ENCODE data around the gene TUBAL3. TPM values are rescaled to one million over a fixed set of nuclear protein-coding genes. Genes with fewer than 3 reads are reported as not detected.

Gene TUBAL3
- total and polyA plus RNA-seq, 9 of the 15 experiments (the other 6 are each of a cell fraction or from before 2014, with no cell fraction given): 5.5 to 10.1 (median 6.9) TPM

- peaks cover 2% of the 10 kb centered on the region for H3K9me3 ChIP-seq (replicated peaks; ENCODE audit: control insufficient read depth, insufficient read depth, low read depth, low read length)
- in situ Hi-C loops (cut with MboI) (no loop called here), intact Hi-C loops (cut with micrococcal nuclease) (no loop called here)
- no peaks in the 10 kb centered on the region for H4K20me1 ChIP-seq (replicated peaks; ENCODE audit: control insufficient read depth, insufficient read depth, low read length)
- POLR2A ChIA-PET: no interaction called here
- CTCF ChIA-PET (ENCODE audit: low intra/inter-chr PET ratio): interaction anchor here (2.6 kb wide), 1 partner anchor 535 kb away, joined by 38 read pairs; no protein-coding TSS in a partner anchor
- no TSS peak for BruUV-seq (replicated peaks)
- FAIRE-seq (no peak), ATAC-seq (no peak), DNase-seq (ENCODE audit: extremely low read depth in 1 of 4, low spot score in 3 of 4) (no peak)
- H2AFZ ChIP-seq (ENCODE audit: low read depth, low read length): no peak overlapping the region
- H3K9ac ChIP-seq (ENCODE audit: insufficient read depth in 1 of 2, low read depth in 2 of 2, low read length in 2 of 2): no peak overlapping the region
- no peaks in the 10 kb centered on the region for H3K36me3 ChIP-seq (ENCODE audit: control insufficient read depth, insufficient read depth, low read length)
- H3K79me2 ChIP-seq (ENCODE audit: control insufficient read depth, insufficient read depth, low read length): no peaks in the 10 kb centered on the region
- 55% methylated on average over 2 of the region's 2 CpGs for WGBS (ENCODE audit: insufficient coverage, low coverage, missing lambda C conversion rate)
- no peaks in the 10 kb centered on the region for H3K9me1 ChIP-seq (ENCODE audit: control insufficient read depth, insufficient read depth, low read length)
- H3K27me3 ChIP-seq (ENCODE audit: control insufficient read depth in 2 of 2, insufficient read depth in 2 of 2, low read length in 2 of 2): no peaks in the 10 kb centered on the region
- no peak overlapping the region for H3K4me2 ChIP-seq (ENCODE audit: insufficient read depth, low read length)
- no peaks in the 10 kb centered on the region; a peak in 2 of 5 replicates for H3K4me1 ChIP-seq (replicated peaks in 1 of 2; ENCODE audit: control insufficient read depth in 2 of 2, insufficient read depth in 2 of 2, low read length in 2 of 2)
- no peak overlapping the region for H3K27ac ChIP-seq (ENCODE audit: extremely low read depth, low read depth, low read length)
- no peak overlapping the region for H3K4me3 ChIP-seq
- TF ChIP-seq ZNF696 (CRISPR knock-in tag; conservative IDR thresholded peaks at IDR 0.05) (no peak), RAD21 (CRISPR knock-in tag; conservative IDR thresholded peaks at IDR 0.05 in 1 of 2, IDR thresholded peaks at IDR 0.05 in 1 of 2) (no peak), DLX4 (CRISPR knock-in tag; IDR thresholded peaks at IDR 0.05) (no peak), ZNF232 (CRISPR knock-in tag; IDR thresholded peaks at IDR 0.05) (no peak), NKRF (IDR thresholded peaks at IDR 0.05; ENCODE audit: borderline replicate concordance) (no peak), SOX6 (IDR thresholded peaks at IDR 0.05) (no peak), ZNF511 (CRISPR knock-in tag; IDR thresholded peaks at IDR 0.05) (no peak), OTX1 (CRISPR knock-in tag; IDR thresholded peaks at IDR 0.05) (no peak), NR2C2 (CRISPR knock-in tag; IDR thresholded peaks at IDR 0.05) (no peak), NR2C2 (tag; IDR thresholded peaks at IDR 0.05) (no peak), MXI1 (IDR thresholded peaks at IDR 0.05; ENCODE audit: low read depth, low read length) (no peak), ARID4B (CRISPR knock-in tag; IDR thresholded peaks at IDR 0.05) (no peak), RBBP5 (IDR thresholded peaks at IDR 0.05; ENCODE audit: borderline replicate concordance, insufficient read depth, low read length, poor library complexity, severe bottlenecking) (no peak), JUNB (CRISPR knock-in tag; conservative IDR thresholded peaks at IDR 0.05) (no peak), NELFE (IDR thresholded peaks at IDR 0.05; ENCODE audit: insufficient read depth, insufficient read length) (no peak), RCOR1 (IDR thresholded peaks at IDR 0.05; ENCODE audit: borderline replicate concordance in 1 of 2, low read depth in 2 of 2, low read length in 2 of 2) (no peak), BRD4 (IDR thresholded peaks at IDR 0.05) (no peak)
Measured at GRCh38 chr10:5385224-5385623, 19.4 kb downstream of the TUBAL3 start.

Data from K562 (cell line).